HepG2 (cell line): ENCODE data around the gene COQ4. TPM values are rescaled to one million over a fixed set of nuclear protein-coding genes. Genes with fewer than 3 reads are reported as not detected.
A peak's percentile ranks its signal among the peaks of the same experiment; 100 is the strongest.

ENCODE experiments used
- EED ChIP-seq: sonication (generic); formaldehyde crosslinking; IDR thresholded peaks from 2 replicates; pipeline ENCODE4 v1.5.0; 2020; ENCODE audit warnings: mild to moderate bottlenecking, missing genetic modification reagents
- FOXK1 ChIP-seq: sonication (generic); formaldehyde crosslinking; IDR thresholded peaks from 2 replicates; pipeline ENCODE4 v1.4.0; 2020; ENCODE audit warnings: low read depth, missing genetic modification reagents, borderline replicate concordance
- HNRNPH1 ChIP-seq: fragments of 200-400 bp; formaldehyde crosslinking; optimal IDR thresholded peaks from 2 replicates; pipeline ENCODE3; 2017; ENCODE audit warnings: mild to moderate bottlenecking, low read depth, low read length
- KDM2A ChIP-seq: sonication (generic); formaldehyde crosslinking; IDR thresholded peaks from 2 replicates; pipeline ENCODE4 v1.4.0; 2020; ENCODE audit warnings: low read depth, missing genetic modification reagents, borderline replicate concordance
- MXD4 ChIP-seq: IDR thresholded peaks from 2 replicates; pipeline ENCODE4 v1.6.1; 2016; ENCODE audit warnings: mild to moderate bottlenecking, missing biosample characterization, missing genetic modification reagents
- MXI1 ChIP-seq: IDR thresholded peaks from 3 replicates; pipeline ENCODE4 v1.6.1; 2012; ENCODE audit warnings: low read depth, low read length, inconsistent platforms, borderline replicate concordance
- PHF20 ChIP-seq: sonication (generic); formaldehyde crosslinking; IDR thresholded peaks from 2 replicates; pipeline ENCODE4 v1.5.0; 2020; ENCODE audit warnings: mild to moderate bottlenecking, missing genetic modification reagents
- SOX6 ChIP-seq, 2 experiments: fragments of 450-650 bp in 1 of 2; sonication (generic) in 1 of 2; formaldehyde crosslinking in 1 of 2; IDR thresholded peaks; 2 replicates each; pipeline versions ENCODE4 v1.4.0 to v1.6.1; 2017 to 2020; ENCODE audit warnings: antibody characterized with exemption in 1 of 2, mild to moderate bottlenecking in 1 of 2, missing genetic modification reagents in 1 of 2
- ZFP1 ChIP-seq: IDR thresholded peaks from 2 replicates; pipeline ENCODE4 v1.6.1; 2016
- ZFP82 ChIP-seq: sonication (generic); formaldehyde crosslinking; IDR thresholded peaks from 2 replicates; pipeline ENCODE4 v1.5.1; 2020; ENCODE audit warnings: mild to moderate bottlenecking, missing genetic modification reagents, borderline replicate concordance
- ZMYM4 ChIP-seq: sonication (generic); formaldehyde crosslinking; IDR thresholded peaks from 2 replicates; pipeline ENCODE4 v1.8.1; 2023; ENCODE audit warnings: mild to moderate bottlenecking, missing genetic modification reagents
- ZNF124 ChIP-seq: sonication (generic); formaldehyde crosslinking; IDR thresholded peaks from 2 replicates; pipeline ENCODE4 v1.4.0; 2020; ENCODE audit warnings: missing genetic modification reagents
- ZNF549 ChIP-seq: sonication (generic); formaldehyde crosslinking; IDR thresholded peaks from 2 replicates; pipeline ENCODE4 v1.5.0; 2020; ENCODE audit warnings: missing genetic modification reagents
- ZNF710 ChIP-seq: sonication (generic); formaldehyde crosslinking; IDR thresholded peaks from 2 replicates; pipeline ENCODE4 v1.5.0; 2020; ENCODE audit warnings: mild to moderate bottlenecking, missing genetic modification reagents, borderline replicate concordance
- ZNF776 ChIP-seq: sonication (generic); formaldehyde crosslinking; IDR thresholded peaks from 2 replicates; pipeline ENCODE4 v1.4.0; 2020; ENCODE audit warnings: mild to moderate bottlenecking, missing genetic modification reagents
- ZNF788 ChIP-seq: sonication (generic); formaldehyde crosslinking; IDR thresholded peaks from 2 replicates; pipeline ENCODE4 v1.5.0; 2020; ENCODE audit warnings: mild to moderate bottlenecking, missing genetic modification reagents, borderline replicate concordance
- ZNF790 ChIP-seq: sonication (generic); formaldehyde crosslinking; IDR thresholded peaks from 2 replicates; pipeline ENCODE4 v1.8.0; 2022; ENCODE audit warnings: missing genetic modification reagents, mild to moderate bottlenecking, borderline replicate concordance
- ZNF839 ChIP-seq: sonication (generic); formaldehyde crosslinking; IDR thresholded peaks from 2 replicates; pipeline ENCODE4 v1.4.0; 2020; ENCODE audit warnings: missing genetic modification reagents, mild to moderate bottlenecking, borderline replicate concordance
- ZNF878 ChIP-seq: sonication (generic); formaldehyde crosslinking; IDR thresholded peaks from 2 replicates; pipeline ENCODE4 v1.8.1; 2023; ENCODE audit warnings: mild to moderate bottlenecking, missing genetic modification reagents, moderate library complexity
- ZSCAN21 ChIP-seq: sonication (generic); formaldehyde crosslinking; IDR thresholded peaks from 2 replicates; pipeline ENCODE4 v1.8.0; 2022; ENCODE audit warnings: mild to moderate bottlenecking, missing genetic modification reagents, moderate library complexity, borderline replicate concordance
- polyA plus RNA-seq, 8 experiments: library from polyadenylated mRNA; depleted of rRNA in 3 of 8; stranded (reverse) in 7 of 8; unstranded in 1 of 8; fragments of >200 nt; fragmentation: Illumina TruSeq in 4 of 8; extraction: Trizol in 4 of 8; gene quantifications; 2 replicates each; pipeline versions ENCODE4 v1.2.1 to v1.2.3, GENCODE V29; 2011 to 2016; ENCODE audit warnings: low read depth in 4 of 8, missing spikeins in 1 of 8, mixed read lengths in 1 of 8; ENCODE audit not compliant: insufficient read depth in 1 of 8
- total RNA-seq, 5 experiments: library from RNA; depleted of rRNA; stranded (reverse); fragments of >200 nt; fragmentation: Illumina TruSeq; extraction: Trizol; gene quantifications; 2 replicates each; pipeline ENCODE4 v1.2.3, GENCODE V29; 2016; ENCODE audit warnings: low read depth in 1 of 5
- TF ChIP-seq, protein P1 (sequence below): IDR thresholded peaks from 2 replicates; pipeline ENCODE4 v1.6.1; 2012; ENCODE audit warnings: low read length, improper control_type of control experiment
- TF ChIP-seq, protein P2 (sequence below): sonication (generic); formaldehyde crosslinking; IDR thresholded peaks from 2 replicates; pipeline ENCODE4 v1.9.0; 2022; ENCODE audit warnings: missing genetic modification reagents, mild to moderate bottlenecking, borderline replicate concordance

The COQ4 gene
- total and polyA plus RNA-seq, 2 of the 13 experiments (the other 11 are each of a cell fraction or from before 2014, with no cell fraction given) = 26.1 to 36.0 TPM

DNA sequence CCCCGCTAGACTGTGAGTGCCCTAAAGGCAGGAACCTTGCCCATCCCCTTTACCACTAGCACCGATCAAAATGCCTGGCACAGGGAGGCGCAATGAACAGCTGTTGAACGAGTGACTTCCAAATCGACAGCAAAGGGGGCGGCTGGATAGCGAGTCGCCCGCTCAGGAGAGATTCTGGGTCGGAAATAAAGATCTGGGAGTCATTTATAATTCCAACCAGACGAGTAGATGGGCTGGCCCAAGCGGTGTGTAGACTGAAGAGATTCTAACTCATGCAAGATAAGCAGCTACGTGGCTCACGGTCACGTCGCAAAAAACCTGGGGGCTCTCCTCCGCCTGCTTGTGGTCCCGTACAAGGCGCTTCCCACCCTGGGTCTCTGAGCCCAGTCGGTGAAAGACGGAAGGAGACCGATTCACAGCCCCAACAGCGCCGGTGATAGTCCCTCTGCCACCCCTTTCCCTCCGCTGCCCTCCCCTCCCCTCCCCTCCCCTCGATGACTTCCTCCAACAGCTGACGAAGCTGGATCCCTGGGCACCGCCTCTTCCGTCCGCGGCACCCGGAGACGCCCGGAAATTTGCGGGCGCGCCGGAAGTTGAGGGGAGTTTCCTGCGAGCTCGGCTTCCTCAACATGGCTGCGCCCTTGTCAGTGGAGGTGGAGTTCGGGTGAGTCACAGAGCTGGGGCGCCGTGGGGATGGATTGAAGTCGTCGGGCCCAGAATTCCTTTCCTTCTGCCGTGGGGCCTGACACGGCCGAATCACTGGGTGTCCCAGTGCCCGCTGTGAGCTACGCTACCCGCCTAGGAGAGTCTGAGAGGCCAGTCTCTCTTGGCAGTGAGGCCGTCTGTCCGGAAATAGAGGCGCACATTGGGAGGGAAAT is 48.4 kb downstream of the COQ4 start, which contains the start of gene URM1 (continued):
- peak; percentile 58; the same call in 1 of the 2 replicates for TF ChIP-seq KDM2A (CRISPR knock-in tag)
- TF ChIP-seq ZSCAN21 (CRISPR knock-in tag) = no peak
- TF ChIP-seq, protein P1, sequence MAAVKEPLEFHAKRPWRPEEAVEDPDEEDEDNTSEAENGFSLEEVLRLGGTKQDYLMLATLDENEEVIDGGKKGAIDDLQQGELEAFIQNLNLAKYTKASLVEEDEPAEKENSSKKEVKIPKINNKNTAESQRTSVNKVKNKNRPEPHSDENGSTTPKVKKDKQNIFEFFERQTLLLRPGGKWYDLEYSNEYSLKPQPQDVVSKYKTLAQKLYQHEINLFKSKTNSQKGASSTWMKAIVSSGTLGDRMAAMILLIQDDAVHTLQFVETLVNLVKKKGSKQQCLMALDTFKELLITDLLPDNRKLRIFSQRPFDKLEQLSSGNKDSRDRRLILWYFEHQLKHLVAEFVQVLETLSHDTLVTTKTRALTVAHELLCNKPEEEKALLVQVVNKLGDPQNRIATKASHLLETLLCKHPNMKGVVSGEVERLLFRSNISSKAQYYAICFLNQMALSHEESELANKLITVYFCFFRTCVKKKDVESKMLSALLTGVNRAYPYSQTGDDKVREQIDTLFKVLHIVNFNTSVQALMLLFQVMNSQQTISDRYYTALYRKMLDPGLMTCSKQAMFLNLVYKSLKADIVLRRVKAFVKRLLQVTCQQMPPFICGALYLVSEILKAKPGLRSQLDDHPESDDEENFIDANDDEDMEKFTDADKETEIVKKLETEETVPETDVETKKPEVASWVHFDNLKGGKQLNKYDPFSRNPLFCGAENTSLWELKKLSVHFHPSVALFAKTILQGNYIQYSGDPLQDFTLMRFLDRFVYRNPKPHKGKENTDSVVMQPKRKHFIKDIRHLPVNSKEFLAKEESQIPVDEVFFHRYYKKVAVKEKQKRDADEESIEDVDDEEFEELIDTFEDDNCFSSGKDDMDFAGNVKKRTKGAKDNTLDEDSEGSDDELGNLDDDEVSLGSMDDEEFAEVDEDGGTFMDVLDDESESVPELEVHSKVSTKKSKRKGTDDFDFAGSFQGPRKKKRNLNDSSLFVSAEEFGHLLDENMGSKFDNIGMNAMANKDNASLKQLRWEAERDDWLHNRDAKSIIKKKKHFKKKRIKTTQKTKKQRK = no peak
- 0 out of 2 replicates have a peak, but pooled peaks have one; percentile 67 for TF ChIP-seq ZNF839 (CRISPR knock-in tag)
- no peak for TF ChIP-seq ZNF549 (CRISPR knock-in tag)
- TF ChIP-seq ZNF878 = no peak
- TF ChIP-seq ZFP1 = 0 out of 2 replicates have a peak, but pooled peaks have one; percentile 11
- no peak for TF ChIP-seq ZNF124 (CRISPR knock-in tag)
- peak; percentile 96 for TF ChIP-seq PHF20 (CRISPR knock-in tag)
- no peak for TF ChIP-seq EED (CRISPR knock-in tag)
- TF ChIP-seq ZNF788 (CRISPR knock-in tag) = no peak; the same call in 1 of the 2 replicates
- TF ChIP-seq ZNF710 (CRISPR knock-in tag) = 0 out of 2 replicates have a peak, but pooled peaks have one; percentile 38
- TF ChIP-seq ZMYM4 (CRISPR knock-in tag) = 0 out of 2 replicates have a peak, but pooled peaks have one; percentile 26
- TF ChIP-seq MXD4 = peak; percentile 28; the same call in 1 of the 2 replicates
- TF ChIP-seq ZNF790 = no peak
- TF ChIP-seq ZNF776 = no peak
- TF ChIP-seq SOX6 (IDR thresholded peaks at IDR 0.05) = no peak
- TF ChIP-seq SOX6 (CRISPR knock-in tag; IDR thresholded peaks at IDR 0.05) = peak; percentile 39; the same call in 1 of the 2 replicates
- no peak for TF ChIP-seq ZFP82 (CRISPR knock-in tag)
- TF ChIP-seq FOXK1 (CRISPR knock-in tag) = peak; percentile 48; the same call in 1 of the 2 replicates
- TF ChIP-seq, protein P2, sequence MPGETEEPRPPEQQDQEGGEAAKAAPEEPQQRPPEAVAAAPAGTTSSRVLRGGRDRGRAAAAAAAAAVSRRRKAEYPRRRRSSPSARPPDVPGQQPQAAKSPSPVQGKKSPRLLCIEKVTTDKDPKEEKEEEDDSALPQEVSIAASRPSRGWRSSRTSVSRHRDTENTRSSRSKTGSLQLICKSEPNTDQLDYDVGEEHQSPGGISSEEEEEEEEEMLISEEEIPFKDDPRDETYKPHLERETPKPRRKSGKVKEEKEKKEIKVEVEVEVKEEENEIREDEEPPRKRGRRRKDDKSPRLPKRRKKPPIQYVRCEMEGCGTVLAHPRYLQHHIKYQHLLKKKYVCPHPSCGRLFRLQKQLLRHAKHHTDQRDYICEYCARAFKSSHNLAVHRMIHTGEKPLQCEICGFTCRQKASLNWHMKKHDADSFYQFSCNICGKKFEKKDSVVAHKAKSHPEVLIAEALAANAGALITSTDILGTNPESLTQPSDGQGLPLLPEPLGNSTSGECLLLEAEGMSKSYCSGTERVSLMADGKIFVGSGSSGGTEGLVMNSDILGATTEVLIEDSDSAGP (CRISPR knock-in tag) = peak; percentile 63; the same call in 1 of the 2 replicates
- TF ChIP-seq HNRNPH1 = peak; percentile 95
- peak; percentile 94; the same call in 2 of the 3 replicates for TF ChIP-seq MXI1
